BLaER1 treated with 17β-estradiol and CSF1 and Interleukin-3, amounts not matched to agents 10 nM and 100 nM (cell line): ENCODE data around the gene KLF15.

ENCODE experiments used
- H3K27ac ChIP-seq, 11 experiments: shearing (Covaris generic); formaldehyde crosslinking; 2 replicates each; pipeline ENCODE4 v1.8.1; 2022
- H3K27me3 ChIP-seq, 11 experiments: shearing (Covaris generic); formaldehyde crosslinking; 2 replicates each; pipeline ENCODE4 v1.8.1; 2022
- H3K36me3 ChIP-seq, 11 experiments: shearing (Covaris generic); formaldehyde crosslinking; 2 replicates each; pipeline ENCODE4 v1.8.1; 2022
- H3K4me1 ChIP-seq, 10 experiments: shearing (Covaris generic); formaldehyde crosslinking; 2 replicates each; pipeline ENCODE4 v1.8.1; 2022
- H3K4me2 ChIP-seq, 11 experiments: shearing (Covaris generic); formaldehyde crosslinking; 2 replicates each; pipeline ENCODE4 v1.8.1; 2022
- H3K4me3 ChIP-seq, 10 experiments: shearing (Covaris generic); formaldehyde crosslinking; 2 replicates each; pipeline ENCODE4 v1.8.1; 2022
- H3K9ac ChIP-seq, 11 experiments: shearing (Covaris generic); formaldehyde crosslinking; 2 replicates each; pipeline ENCODE4 v1.8.1; 2022
- H3K9me3 ChIP-seq, 11 experiments: shearing (Covaris generic); formaldehyde crosslinking; replicated peaks in 1 of 11; 2 replicates each; pipeline ENCODE4 v1.8.1; 2022
- H4K20me1 ChIP-seq, 11 experiments: shearing (Covaris generic); formaldehyde crosslinking; 2 replicates each; pipeline ENCODE4 v1.8.1; 2022
- Cebpa-rat ChIP-seq, 11 experiments: shearing (Covaris generic); IDR thresholded peaks; 2 replicates each; pipeline ENCODE4 v1.8.1; 2022

The KLF15 gene

DNA sequence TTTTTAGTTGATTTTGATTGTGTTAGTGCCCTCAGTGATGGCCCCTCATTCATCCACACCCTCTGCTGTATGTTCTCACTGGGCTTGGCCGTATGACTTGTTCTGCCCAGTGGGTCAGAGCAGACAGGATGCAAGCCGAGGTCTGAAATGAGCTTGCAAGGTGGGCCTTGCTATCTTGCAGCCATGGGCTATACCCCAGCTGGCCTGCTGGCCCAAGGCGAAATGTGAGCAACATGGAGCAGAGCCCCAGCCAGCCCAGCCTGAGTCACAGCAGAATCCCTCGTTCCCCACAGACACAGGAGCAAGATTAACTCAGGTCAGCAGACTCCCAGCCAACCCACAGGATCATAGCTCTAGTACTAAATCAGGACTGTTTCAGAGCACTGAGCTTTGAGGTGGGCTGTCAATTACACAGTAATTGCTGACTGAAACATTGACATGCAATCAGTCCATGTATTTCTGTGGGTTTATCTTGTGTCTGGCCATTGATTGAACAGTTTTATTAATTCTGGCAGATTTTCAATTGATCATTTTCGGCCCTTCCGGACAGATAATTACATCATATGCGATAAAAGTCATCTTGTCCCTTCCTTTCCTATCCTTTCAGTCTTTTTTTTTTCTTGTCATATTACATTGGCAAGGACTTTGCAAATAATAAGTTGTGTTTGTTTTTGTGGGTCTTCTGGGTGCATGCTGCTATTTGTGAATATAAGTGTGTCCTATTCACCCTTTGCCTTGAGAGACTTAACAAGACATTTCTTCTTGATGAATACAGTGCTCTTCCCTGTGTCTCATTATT is 27.1 kb downstream of the KLF15 start:
- TF ChIP-seq Cebpa-rat (IDR thresholded peaks at IDR 0.05) = no peak
- H3K27me3 ChIP-seq = no peaks in the 10 kb centered on the region
- H4K20me1 ChIP-seq = no peaks in the 10 kb centered on the region
- no peaks in the 10 kb centered on the region for H3K4me1 ChIP-seq
- no peak overlapping the region for H3K4me2 ChIP-seq
- H3K9me3 ChIP-seq = peaks cover 29 to 43% (median 36%) of the 10 kb centered on the region in 11 experiments
- H3K36me3 ChIP-seq = no peaks in the 10 kb centered on the region
- H3K27ac ChIP-seq = no peak overlapping the region
- no peak overlapping the region for H3K4me3 ChIP-seq
- no peak overlapping the region for H3K9ac ChIP-seq

DNA sequence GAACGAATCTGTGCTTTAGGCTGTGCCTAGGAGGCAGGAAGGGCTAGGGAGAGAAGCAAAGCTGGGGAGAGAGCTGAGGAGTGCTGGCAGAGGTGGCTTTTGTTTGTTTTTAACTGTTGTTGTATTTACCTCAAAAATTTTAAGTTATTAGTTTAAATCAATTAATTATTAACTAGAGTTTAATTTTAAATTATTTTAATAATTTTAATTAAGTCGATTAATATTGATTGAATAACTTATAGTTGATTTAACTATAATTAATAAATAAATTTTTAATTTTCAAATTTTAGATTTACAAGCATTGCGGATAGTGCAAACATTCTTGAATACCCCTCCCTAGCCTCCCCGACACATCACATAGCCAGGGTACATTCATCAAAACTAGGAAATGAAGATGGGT is 30.6 kb downstream of the KLF15 start:
- Histone ChIP-seq H3K4me2 (no peak overlapping the region), H3K27me3 (no peaks in the 10 kb centered on the region), H3K9me3 (peaks cover 29 to 42% (median 33%) of the 10 kb centered on the region in 11 experiments), H3K36me3 (no peaks in the 10 kb centered on the region), H3K4me1 (no peaks in the 10 kb centered on the region), H3K9ac (no peak overlapping the region), H4K20me1 (no peaks in the 10 kb centered on the region), H3K27ac (no peak overlapping the region), H3K4me3 (no peak overlapping the region)
- TF ChIP-seq Cebpa-rat (IDR thresholded peaks at IDR 0.05) = no peak

DNA sequence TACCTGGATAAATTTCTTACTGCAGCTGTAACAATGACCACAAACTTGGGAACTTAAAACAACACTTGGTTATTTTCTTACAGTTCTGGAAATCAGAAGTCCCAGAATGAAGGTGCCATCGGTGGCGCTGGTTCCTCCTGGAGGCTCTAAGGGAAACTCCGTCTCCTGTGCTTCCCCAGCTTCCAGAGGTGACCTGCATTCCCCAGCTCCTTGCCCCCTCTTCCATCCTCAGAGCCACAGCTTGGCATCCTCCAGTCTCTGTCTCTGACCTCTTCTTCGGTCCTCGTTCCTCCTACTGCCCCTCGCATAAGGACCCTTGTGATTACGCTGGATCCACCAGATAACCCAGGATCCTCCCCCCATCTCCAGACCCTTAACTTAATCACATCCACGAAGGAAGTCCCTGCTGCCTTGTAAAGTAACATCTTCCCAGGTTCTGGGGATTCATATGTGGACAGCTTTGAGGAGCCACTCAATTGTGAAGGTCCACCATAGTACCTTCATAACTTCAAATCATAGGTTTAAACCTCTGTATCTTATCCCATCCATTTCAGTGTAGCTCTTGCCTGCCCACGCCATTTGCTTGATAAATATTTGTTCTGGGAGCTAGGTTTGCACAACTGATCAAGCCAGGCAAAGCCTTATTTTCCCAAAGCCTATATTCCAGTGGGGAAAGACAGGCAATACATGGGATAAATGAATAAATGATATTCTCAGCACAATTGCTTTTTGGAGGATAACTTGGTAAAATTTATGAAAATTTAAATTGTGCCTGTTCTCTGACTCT is 34.8 kb downstream of the KLF15 start:
- TF ChIP-seq Cebpa-rat (IDR thresholded peaks at IDR 0.05) = no peak
- Histone ChIP-seq H3K9me3 (peaks cover 3 to 16% (median 8%) of the 10 kb centered on the region in 11 experiments; a peak in 16 of 22 replicates), H3K36me3 (no peaks in the 10 kb centered on the region), H3K27me3 (no peaks in the 10 kb centered on the region), H3K9ac (no peak overlapping the region), H3K4me1 (no peaks in the 10 kb centered on the region), H3K27ac (no peak overlapping the region), H3K4me2 (no peak overlapping the region), H3K4me3 (no peak overlapping the region), H4K20me1 (no peaks in the 10 kb centered on the region)

DNA sequence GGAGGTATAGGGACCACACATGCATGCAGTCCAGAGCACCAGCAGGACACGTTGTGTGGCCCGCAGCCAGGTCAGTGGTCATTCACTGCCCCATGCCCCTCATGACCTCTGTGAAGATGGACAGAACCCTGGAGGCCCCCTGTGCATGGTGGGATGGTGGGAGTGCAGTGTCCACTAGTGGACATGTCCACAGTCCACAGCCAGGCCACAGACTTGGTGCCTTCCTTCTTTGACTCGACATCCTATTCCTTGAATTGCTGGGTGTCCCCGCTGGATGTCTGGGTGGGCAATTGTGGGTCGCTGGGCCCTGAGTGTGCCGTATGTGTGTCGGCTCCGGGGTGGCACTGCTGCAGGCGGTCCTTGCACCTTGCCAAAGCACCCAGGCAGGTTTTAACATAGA is 35.7 kb downstream of the KLF15 start:
- H3K27me3 ChIP-seq = no peaks in the 10 kb centered on the region
- H4K20me1 ChIP-seq = no peaks in the 10 kb centered on the region
- no peaks in the 10 kb centered on the region for H3K4me1 ChIP-seq
- no peaks in the 10 kb centered on the region for H3K36me3 ChIP-seq
- no peak overlapping the region for H3K9ac ChIP-seq
- no peak for TF ChIP-seq Cebpa-rat (IDR thresholded peaks at IDR 0.05)
- no peak overlapping the region for H3K4me2 ChIP-seq
- no peak overlapping the region for H3K4me3 ChIP-seq
- peaks cover 2 to 13% (median 3%) of the 10 kb centered on the region in 11 experiments; a peak in 14 of 22 replicates for H3K9me3 ChIP-seq
- H3K27ac ChIP-seq = no peak overlapping the region

DNA sequence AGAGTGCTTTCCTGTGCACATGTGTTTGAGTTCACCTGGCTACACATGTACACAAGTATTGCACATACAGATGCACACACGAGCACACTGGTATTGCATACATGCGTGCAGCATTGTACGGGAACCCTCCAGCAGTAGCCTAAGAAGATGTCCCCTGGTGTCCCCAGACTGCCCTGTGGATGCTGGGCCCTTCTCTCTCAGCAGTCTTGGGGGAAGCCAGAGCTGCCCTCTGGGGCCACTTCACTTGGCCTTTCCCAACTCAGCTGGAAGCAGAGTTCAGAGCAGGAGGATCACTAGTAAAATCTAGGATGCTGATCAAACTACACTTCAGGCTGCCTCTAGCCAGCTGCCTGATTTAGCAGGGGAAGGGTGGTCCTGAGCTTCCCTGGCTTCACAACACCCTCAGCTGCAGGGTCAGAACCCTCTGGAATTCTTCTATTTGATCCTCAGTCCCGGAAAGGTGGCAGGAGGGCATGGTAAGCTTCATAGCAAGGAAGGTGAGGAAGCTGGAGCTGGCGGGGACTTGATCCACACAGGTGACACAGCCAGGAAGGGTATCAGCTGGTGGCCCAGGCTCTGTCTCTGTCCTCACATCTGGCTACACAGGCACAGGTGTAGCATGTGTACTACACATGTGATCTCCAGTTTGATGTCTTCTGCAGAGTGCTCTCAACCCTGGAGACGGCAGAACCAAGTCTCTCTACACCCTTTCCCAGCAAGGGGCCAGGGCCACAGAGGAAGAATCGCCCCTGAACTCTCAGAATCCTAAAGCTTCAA is 36.5 kb downstream of the KLF15 start:
- Histone ChIP-seq H3K36me3 (no peaks in the 10 kb centered on the region), H3K9ac (no peak overlapping the region), H3K4me3 (no peak overlapping the region), H3K4me2 (no peak overlapping the region), H3K27me3 (no peaks in the 10 kb centered on the region), H3K9me3 (peaks cover 0 to 8% (median 0%) of the 10 kb centered on the region in 11 experiments; a peak in 1 of 22 replicates), H3K27ac (no peak overlapping the region), H4K20me1 (no peaks in the 10 kb centered on the region), H3K4me1 (no peaks in the 10 kb centered on the region)
- TF ChIP-seq Cebpa-rat (IDR thresholded peaks at IDR 0.05) = no peak

DNA sequence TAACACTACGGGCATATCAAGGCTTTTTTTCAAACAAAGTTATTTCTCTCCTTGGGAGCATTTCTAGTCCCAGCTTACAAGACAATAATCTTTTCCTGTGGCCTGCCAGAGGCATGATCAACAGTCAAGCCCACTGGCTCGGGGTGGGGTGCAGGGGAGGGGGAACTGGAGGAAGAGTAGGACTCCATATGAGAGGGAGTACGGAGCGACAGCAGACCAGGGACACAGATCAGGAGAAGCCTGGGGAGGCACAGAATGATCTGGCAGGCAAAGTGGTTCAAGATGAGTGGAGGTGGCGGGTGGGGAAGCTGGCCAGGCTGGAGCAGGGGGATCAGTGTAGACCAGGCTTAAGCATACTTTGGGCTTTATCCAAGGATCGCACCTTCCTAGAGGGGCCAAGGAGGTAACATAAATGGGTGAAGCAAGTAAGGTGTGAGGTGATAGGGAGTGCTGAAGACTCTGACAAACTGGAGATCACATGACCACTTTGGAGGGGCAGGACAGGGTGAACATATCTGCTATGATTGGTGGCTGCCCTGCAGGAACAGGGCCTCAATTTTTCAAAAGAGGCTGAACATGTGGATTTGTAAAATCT is 37.4 kb downstream of the KLF15 start:
- Histone ChIP-seq H3K27me3 (no peaks in the 10 kb centered on the region), H3K4me1 (no peaks in the 10 kb centered on the region)

DNA sequence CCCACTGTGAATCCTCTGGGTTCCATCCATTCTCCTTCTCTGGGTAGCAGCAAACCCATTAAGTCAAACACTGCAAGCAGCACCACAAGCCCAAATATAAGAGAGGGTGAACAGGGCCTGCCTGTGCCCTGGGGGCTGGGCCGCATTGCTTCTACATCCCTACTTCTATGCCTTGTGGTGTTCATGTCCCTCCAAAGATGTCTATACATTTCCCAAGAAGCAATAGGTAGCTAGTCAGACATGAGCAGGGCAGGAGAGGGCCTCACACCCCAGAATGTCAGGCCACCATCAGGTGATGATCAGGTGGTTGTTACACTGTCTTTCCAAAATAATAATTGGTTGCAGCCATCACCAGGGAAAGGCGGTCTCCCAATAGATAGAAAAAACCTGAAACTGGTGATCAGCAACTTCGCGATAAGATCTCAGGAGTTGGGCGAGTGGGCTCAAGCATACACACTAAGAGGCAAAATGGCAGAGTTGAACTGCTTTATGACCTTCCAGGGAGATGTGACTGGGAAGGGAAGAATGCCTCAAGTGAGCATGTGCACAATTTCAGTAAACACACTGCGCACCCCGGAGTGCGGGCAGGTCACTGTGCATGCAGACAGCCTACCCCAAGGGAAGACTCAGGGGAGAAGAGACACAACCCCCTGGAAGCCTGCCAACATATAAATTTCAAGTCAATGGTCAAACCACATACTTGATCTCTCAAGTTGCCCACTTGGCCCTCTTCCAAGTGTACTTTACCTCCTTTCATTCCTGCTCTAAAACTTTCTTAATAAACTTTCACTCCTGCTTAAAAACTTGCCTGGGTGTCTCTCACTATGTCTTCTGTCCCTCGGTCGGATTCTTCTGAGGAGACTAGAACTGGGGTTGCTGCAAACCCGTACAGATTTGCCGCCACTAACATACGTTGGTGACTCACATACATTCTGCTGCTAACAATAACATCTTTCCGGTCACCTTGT is 39.9 kb downstream of the KLF15 start:
- Histone ChIP-seq H3K27ac (no peak overlapping the region), H3K9me3 (peaks cover 0 to 8% (median 0%) of the 10 kb centered on the region in 11 experiments; a peak in 1 of 22 replicates), H3K36me3 (no peaks in the 10 kb centered on the region), H3K9ac (no peak overlapping the region), H3K4me2 (no peak overlapping the region), H3K4me1 (no peaks in the 10 kb centered on the region), H3K4me3 (no peak overlapping the region), H3K27me3 (no peaks in the 10 kb centered on the region), H4K20me1 (no peaks in the 10 kb centered on the region)
- TF ChIP-seq Cebpa-rat (IDR thresholded peaks at IDR 0.05) = no peak

More for the DNA sequence above, 37.4 kb downstream of the KLF15 start:
- H3K9me3 ChIP-seq = peaks cover 0 to 8% (median 0%) of the 10 kb centered on the region in 11 experiments; a peak in 1 of 22 replicates
- no peak overlapping the region for H3K27ac ChIP-seq
- no peak overlapping the region for H3K4me3 ChIP-seq
- TF ChIP-seq Cebpa-rat (IDR thresholded peaks at IDR 0.05) = no peak
- no peaks in the 10 kb centered on the region for H4K20me1 ChIP-seq
- H3K36me3 ChIP-seq = no peaks in the 10 kb centered on the region
- H3K4me2 ChIP-seq = no peak overlapping the region
- H3K9ac ChIP-seq = no peak overlapping the region

DNA sequence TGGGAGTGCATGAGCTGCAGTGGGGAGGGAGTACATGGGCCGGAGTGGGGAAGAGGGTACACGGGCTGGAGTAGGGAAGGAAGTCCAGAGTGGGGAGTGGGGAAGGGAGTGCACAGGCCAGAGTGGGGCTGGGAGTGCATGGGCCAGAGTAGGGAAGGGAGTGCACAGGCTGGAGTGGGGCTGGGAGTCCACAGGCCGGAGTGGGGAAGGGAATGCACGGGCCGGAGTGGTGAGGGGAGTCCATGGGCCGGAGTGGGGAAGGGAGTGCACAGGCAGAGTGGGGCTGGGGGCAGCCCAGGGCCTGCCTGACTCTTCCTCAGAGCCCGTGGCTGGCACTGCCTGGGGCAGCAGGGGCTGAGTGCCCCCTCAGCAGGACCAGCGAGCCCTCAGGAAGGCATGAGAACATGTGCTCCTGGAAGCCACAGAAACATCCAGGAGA is 40.7 kb downstream of the KLF15 start:
- H3K4me1 ChIP-seq = no peaks in the 10 kb centered on the region
- H3K27me3 ChIP-seq = no peaks in the 10 kb centered on the region
- TF ChIP-seq Cebpa-rat (IDR thresholded peaks at IDR 0.05) = no peak
- no peaks in the 10 kb centered on the region for H3K36me3 ChIP-seq
- H3K4me3 ChIP-seq = no peak overlapping the region
- H4K20me1 ChIP-seq = no peaks in the 10 kb centered on the region
- H3K27ac ChIP-seq = no peak overlapping the region
- H3K9me3 ChIP-seq = peaks cover 0 to 8% (median 0%) of the 10 kb centered on the region in 11 experiments; a peak in 2 of 22 replicates
- no peak overlapping the region for H3K9ac ChIP-seq
- no peak overlapping the region for H3K4me2 ChIP-seq
